A549 treated with DMSO at 1 μM for 4 hours (cell line): ENCODE data around the gene SERF1B. TPM values are rescaled to one million over a fixed set of nuclear protein-coding genes. Genes with fewer than 3 reads are reported as not detected.

Source experiments
- total RNA-seq: library from RNA; stranded (reverse); fragments of 200-300 nt; extraction: Qiagen RNA extraction; gene quantifications from 5 replicates; pipeline ENCODE4 v1.2.3, GENCODE V29; 2022; ENCODE audit warnings: low read depth

The SERF1B gene
- 70.6 to 86.4 TPM (median 74.2 TPM) in 5 replicates for total RNA-seq

DNA sequence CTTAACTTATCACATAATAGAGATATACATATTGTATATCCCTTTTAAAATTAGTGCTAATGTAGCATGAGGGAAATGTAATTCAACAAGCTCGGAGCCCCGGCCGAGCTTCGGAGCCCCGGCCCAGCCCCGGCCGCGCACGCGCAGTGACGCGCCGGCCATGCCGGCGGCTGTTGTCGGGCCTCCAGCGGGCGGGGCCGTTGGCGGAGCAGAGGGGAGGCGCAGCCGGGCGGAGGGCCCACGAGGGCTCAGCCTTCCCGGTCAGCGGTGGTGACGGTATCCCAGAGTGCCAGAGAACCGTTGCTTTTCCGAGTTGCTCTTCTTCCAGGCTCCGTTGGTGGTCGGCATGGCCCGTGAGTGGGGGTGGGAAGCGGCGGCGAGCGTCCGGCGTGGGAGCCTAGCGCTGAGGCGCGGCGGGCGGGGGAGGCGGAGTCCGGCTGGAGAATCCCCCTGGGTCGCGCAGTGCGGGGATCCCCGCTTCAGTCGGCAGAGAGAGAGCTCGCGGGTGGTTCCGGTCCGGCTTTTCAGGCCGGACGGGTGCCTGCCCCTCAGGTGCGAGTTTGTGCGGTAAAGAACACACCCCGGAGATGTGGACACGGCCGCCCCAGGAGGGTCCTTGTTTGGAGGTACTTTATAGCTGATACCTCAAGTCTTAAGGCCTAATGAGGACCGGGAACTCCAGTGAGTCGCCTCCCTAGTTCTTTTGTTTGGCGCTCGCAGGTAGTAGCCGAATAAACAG lies at the start of gene SERF1B:
Gene SERF1B, plus strand, starts transcription at position 146 of the 739 bp plus-strand sequence. Its CDS starts 201 bp downstream, at position 347.

Other genes starting within 250 kb of the SERF1B start
- gene SMN2, start 24.4 kb downstream of the SERF1B start, total RNA-seq: 43.2 to 56.3 TPM (median 46.2 TPM) in 5 replicates